GM03348 (cell line): ENCODE measurements around the gene SMPD4.
"Not testable (repeated sequence)": the region's sequence is repeated elsewhere in the genome, so short reads cannot be mapped to it uniquely, and the experiment has no call there.

Experiments used
- DNase-seq: peaks from one replicate; pipeline ENCODE4 v3.0.0; 2012; ENCODE audit warnings: low spot score

The SMPD4 gene

DNA sequence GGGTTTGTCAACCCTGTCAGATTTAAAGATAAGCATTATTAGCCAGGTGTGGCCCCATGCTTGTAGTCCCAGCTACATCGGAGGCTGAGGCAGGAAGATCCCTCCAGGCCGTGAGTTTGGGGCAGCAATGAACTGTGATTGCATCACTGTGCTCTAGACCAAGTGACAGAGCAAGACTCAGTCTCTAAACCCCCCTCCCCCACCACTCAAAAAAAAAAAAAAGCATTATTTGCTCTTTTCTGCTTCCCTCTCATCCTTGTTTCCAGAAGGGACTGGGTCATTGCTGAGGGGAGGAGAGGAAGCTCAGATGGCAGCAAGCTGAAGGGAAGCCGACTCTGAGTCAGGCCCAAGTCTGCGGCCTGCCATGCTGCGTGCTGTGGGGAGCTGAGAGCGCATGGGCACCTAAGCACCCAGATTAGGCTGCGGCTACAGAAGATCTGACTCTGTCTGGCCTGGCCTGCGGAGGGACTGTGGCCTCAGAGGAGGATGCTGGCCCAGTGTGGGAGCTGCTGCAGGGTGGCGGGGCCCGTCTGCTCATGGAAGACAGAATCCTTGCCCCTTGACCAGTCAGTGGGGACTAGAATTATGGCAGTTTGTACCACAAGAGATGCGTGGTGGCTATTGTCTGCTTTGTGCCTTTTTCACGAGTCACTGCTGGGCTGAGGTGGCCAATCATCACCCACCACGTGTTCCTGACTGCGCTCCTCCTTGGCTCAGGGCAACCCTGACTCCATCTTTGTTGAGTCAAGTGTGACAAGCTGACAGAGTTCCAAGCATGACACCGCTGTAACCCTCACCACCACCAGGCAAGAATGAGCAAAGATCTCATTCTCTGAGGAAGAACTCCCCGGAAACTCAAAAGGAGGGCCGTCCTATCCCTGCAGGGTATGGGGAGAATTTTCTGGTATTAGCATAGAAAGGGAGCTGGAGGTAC, 6.7 kb upstream of the SMPD4 start:
- not testable (repeated sequence) for DNase-seq

GRCh38 chr2:130187268-130187667, 5.9 kb upstream of the SMPD4 start:
- no peak for DNase-seq

DNA sequence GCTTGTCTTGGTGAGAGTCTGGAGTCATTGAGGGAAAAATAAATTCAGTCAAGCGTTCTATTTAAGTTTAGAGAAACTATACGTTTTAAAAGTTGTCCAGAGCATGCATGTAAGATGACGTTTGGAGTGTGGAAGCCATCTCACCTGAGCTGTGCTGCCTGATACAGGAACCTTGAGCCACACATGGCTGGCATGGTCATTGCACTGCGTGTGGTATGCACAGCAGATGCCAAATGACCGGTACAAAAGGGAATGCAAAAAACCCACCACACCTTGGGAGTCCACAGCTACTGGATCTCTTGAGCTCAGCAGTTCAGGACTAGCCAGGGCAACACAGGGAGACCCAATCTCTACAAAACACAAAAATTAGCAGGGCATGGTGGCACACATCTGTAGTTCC, 5.0 kb upstream of the SMPD4 start:
- no peak for DNase-seq

DNA sequence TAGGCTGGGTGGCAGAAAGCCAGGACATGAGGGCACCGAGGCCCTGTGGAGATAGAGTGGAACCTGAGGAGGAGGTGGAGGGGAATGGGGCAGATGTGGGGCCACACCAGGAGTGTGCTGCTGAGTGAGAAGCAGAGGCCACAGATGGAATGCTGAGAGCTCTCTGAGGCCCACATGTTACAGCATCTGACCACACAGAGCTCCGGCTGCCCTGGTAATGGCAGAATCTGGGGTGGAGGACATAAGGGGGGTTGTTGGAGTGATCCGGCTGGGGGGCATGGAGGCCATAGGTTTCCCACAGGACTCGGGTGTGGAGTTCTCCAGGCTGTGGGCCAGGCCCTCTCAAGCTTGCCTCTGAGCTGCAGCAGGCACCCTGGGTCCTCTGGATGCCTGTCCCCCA, 4.5 kb upstream of the SMPD4 start:
- no peak for DNase-seq

- DNase-seq: no peak
Measured at GRCh38 chr2:130185436-130185835, 4.0 kb upstream of the SMPD4 start.

GRCh38 chr2:130183512-130184373, 2.3 kb upstream of the SMPD4 start:
- peak; percentile 44 for DNase-seq

GRCh38 chr2:130182826-130183511, 1.6 kb upstream of the SMPD4 start:
- peak; percentile 18 for DNase-seq

GRCh38 chr2:130181880-130182682, 679 bp upstream of the SMPD4 start, which contains the start of gene MZT2B:
Gene MZT2B (plus strand): TSS chr2:130182262. CDS start chr2:130182283, 21 bp downstream.
- DNase-seq: peak; percentile 96

GRCh38 chr2:130180404-130181324, 738 bp downstream of the SMPD4 start:
- not testable (repeated sequence) for DNase-seq

DNA sequence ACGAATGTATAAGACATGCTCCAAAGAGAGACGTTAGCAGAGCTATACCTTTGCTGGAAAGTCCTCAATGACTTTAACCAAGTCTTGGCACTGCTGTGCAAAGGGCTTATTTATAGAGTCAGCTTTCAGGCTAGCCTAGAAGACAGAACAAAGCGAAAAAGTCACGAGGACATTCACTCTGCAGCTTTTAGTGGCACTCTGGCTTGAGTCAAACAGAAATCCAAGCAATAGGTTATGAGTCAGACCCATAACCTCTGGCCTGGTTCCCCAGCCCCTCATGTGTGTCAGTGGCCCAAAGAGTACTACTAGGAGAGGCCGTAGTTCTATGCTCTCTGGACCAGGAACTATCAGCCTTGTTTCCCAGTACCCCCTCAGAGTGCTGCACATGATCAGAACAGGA, 6.5 kb downstream of the SMPD4 start:
- DNase-seq: not testable (repeated sequence)

- DNase-seq: no peak
Measured at GRCh38 chr2:130169896-130170295, 11.5 kb downstream of the SMPD4 start.

GRCh38 chr2:130169163-130169562, 12.2 kb downstream of the SMPD4 start:
- DNase-seq: not testable (repeated sequence)

DNA sequence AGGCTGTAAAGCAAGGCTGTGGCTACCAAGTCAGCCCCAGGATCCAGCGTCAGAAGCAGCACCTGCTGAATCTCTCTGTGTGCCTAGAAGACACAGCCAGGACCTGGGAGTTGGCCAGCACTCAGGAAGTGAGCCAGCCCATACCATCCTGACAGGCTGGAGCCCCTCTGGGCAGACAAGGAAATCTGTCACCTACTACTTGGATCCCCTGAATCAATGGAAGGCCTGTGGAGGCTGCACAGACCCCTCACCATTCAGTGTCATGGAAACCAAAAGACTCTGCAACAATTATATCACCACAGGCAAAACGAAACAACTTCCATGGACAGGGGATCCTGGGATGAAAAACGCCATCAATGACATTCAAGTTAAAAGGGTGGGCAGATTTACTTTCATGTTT, 14.8 kb downstream of the SMPD4 start:
- DNase-seq: not testable (repeated sequence)

- DNase-seq: no peak
Measured at GRCh38 chr2:130165293-130166016, 15.9 kb downstream of the SMPD4 start.

DNA sequence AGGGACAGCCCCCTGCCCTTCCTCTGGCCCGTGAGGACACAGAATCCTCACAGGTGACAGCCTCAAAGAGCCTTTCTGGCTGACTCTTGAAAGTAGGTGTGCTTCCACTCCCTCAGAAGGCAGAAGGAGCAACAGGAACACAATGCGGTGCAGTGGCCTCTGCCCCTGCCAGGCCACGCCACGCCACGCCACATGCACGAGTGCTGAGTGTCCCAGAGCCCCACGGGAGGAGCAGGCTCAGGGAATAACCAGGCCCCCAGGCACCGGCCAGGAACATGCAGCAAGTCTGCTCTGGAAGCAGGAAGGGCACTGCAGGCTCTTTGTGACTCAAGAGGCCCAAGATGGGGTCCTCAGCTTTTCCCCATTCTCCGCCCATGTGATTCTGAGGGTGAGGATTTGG, 18.4 kb downstream of the SMPD4 start:
- no peak for DNase-seq

DNA sequence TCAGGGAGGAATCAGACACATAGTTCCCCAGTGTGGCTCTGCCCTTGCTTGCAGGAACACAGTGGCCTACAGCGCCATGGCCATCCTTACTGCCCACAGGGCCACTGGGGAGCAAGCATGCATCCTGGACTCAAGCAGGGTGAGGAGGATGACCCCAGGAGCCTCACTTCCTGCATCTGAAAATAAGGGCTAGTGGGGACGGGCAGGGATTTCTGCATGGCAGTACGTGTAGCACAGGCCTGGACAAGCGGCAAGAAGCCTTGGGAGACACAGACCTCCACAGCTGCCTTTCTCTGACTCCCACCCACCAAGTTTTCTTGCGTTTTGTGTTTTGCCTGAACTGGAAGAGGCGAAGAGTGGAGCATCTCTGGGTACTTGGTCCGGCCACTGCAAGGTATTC, 18.9 kb downstream of the SMPD4 start:
- not testable (repeated sequence) for DNase-seq

GRCh38 chr2:130160838-130161705, 20.3 kb downstream of the SMPD4 start:
- DNase-seq: not testable (repeated sequence)

GRCh38 chr2:130160131-130160530, 21.3 kb downstream of the SMPD4 start:
- DNase-seq: no peak
